Cardiac muscle cell (in vitro differentiated cells and primary cell): ENCODE data around the gene KASH5. TPM values are rescaled to one million over a fixed set of nuclear protein-coding genes. Genes with fewer than 3 reads are reported as not detected.

Experiments
- DNase-seq, 2 donors: peaks; one replicate each; pipeline versions ENCODE4 v3.0.0 to v3.0.0-alpha.2; 2010 to 2017; ENCODE audit warnings: low read depth in 1 of 2, low spot score in 1 of 2
- H3K27ac ChIP-seq: fragments of 200-600 bp; sonication (generic); 2 replicates; pipeline ENCODE4 v1.5.1; 2016
- H3K27me3 ChIP-seq: fragments of 200-600 bp; sonication (generic); 2 replicates; pipeline ENCODE4 v1.6.0; 2016; ENCODE audit warnings: control low read depth
- H3K36me3 ChIP-seq: fragments of 200-600 bp; sonication (generic); 2 replicates; pipeline ENCODE4 v1.5.1; 2016; ENCODE audit warnings: control low read depth
- H3K4me1 ChIP-seq: fragments of 200-600 bp; sonication (generic); 2 replicates; pipeline ENCODE4 v1.8.1; 2017; ENCODE audit warnings: low read depth, mild to moderate bottlenecking, mixed run types
- H3K4me3 ChIP-seq: fragments of 200-600 bp; sonication (generic); 2 replicates; pipeline ENCODE4 v1.5.1; 2016; ENCODE audit warnings: mild to moderate bottlenecking
- H3K9me3 ChIP-seq: fragments of 200-600 bp; sonication (generic); 2 replicates; pipeline ENCODE4 v1.5.1; 2017; ENCODE audit warnings: low read depth, mild to moderate bottlenecking, control low read depth
- polyA plus RNA-seq: library from polyadenylated mRNA; unstranded; fragments of >200 nt; fragmentation: Nextera tagmentation; extraction: Ambion mirVana; gene quantifications from 2 replicates; pipeline ENCODE4 v1.2.1, GENCODE V29; 2016
- total RNA-seq: library from RNA; depleted of rRNA; stranded (reverse); fragments of >200 nt; gene quantifications from 2 replicates; pipeline ENCODE4 v1.2.3, GENCODE V29; 2016
- TF ChIP-seq, protein P1 (sequence below): IDR thresholded peaks from 2 replicates; pipeline ENCODE4 v1.5.1; 2012; ENCODE audit warnings: low read depth, mild to moderate bottlenecking, low read length

Gene KASH5
- total and polyA plus RNA-seq, 2 experiments from 2014 or later = 0.27 TPM; not detected in 1

DNA sequence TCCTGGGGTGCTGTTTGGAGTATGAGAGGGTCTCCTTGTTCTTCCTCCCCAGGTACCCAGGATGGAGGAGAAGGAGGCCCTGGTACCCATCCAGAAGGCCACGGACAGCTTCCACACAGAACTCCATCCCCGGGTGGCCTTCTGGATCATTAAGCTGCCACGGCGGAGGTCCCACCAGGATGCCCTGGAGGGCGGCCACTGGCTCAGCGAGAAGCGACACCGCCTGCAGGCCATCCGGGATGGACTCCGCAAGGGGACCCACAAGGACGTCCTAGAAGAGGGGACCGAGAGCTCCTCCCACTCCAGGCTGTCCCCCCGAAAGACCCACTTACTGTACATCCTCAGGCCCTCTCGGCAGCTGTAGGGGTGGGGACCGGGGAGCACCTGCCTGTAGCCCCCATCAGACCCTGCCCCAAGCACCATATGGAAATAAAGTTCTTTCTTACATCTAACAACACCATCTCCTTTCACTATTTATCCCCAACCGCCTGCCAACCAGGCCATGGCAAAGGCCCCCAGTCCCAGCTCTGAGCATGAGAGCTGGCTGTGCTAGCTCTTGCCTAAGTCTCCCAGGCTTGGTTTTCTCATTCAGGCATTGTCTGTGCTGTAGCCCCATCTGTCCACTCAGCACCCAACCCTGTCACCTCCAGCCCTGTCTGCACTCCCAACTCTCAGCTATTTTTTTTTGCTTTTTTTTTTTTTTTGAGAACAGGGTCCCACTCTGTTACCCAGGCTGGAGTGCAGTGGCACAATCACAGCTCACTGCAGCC, 13.2 kb upstream of the KASH5 start:
- Histone ChIP-seq H3K27me3 (no peaks in the 10 kb centered on the region), H3K4me3 (no peak overlapping the region), H3K9me3 (no peaks in the 10 kb centered on the region), H3K27ac (no peak overlapping the region), H3K4me1 (no peaks in the 10 kb centered on the region), H3K36me3 (no peaks in the 10 kb centered on the region)
- TF ChIP-seq, protein P1, sequence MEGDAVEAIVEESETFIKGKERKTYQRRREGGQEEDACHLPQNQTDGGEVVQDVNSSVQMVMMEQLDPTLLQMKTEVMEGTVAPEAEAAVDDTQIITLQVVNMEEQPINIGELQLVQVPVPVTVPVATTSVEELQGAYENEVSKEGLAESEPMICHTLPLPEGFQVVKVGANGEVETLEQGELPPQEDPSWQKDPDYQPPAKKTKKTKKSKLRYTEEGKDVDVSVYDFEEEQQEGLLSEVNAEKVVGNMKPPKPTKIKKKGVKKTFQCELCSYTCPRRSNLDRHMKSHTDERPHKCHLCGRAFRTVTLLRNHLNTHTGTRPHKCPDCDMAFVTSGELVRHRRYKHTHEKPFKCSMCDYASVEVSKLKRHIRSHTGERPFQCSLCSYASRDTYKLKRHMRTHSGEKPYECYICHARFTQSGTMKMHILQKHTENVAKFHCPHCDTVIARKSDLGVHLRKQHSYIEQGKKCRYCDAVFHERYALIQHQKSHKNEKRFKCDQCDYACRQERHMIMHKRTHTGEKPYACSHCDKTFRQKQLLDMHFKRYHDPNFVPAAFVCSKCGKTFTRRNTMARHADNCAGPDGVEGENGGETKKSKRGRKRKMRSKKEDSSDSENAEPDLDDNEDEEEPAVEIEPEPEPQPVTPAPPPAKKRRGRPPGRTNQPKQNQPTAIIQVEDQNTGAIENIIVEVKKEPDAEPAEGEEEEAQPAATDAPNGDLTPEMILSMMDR = no peak
- DNase-seq = no peak

DNA sequence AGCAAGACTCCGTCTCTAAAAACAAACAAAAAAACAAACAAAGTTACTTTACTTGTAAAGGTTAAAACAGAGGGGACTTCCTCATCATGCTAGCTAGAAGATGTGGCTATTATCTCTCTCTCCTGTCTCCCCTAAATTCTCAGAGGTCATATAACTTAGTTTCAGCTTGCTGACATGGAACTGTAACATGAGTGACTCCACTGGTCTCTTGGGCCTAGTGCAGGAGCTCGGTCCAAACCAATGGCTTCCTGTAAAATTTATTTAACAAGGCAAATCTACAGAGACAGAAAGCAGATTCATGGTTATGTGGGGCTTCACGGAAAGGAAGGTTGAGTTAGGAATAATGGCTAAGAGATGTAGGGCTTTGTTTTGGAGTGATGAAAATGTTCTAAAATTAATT, 9.5 kb upstream of the KASH5 start:
- H3K27ac ChIP-seq = no peak overlapping the region
- no peaks in the 10 kb centered on the region for H3K9me3 ChIP-seq
- no peaks in the 10 kb centered on the region for H3K27me3 ChIP-seq
- DNase-seq = no peak
- TF ChIP-seq, protein P1 = no peak
- H3K4me3 ChIP-seq = no peak overlapping the region
- no peaks in the 10 kb centered on the region for H3K4me1 ChIP-seq
- H3K36me3 ChIP-seq = no peaks in the 10 kb centered on the region

GRCh38 chr19:49380391-49380790, 7.7 kb upstream of the KASH5 start:
- H3K9me3 ChIP-seq = no peaks in the 10 kb centered on the region
- TF ChIP-seq, protein P1 = no peak
- no peak overlapping the region for H3K27ac ChIP-seq

GRCh38 chr19:49382639-49383038, 5.4 kb upstream of the KASH5 start:
- H3K4me3 ChIP-seq = no peak overlapping the region
- H3K27me3 ChIP-seq = no peaks in the 10 kb centered on the region
- TF ChIP-seq, protein P1 = no peak
- H3K27ac ChIP-seq = no peak overlapping the region
- H3K36me3 ChIP-seq = no peaks in the 10 kb centered on the region
- H3K9me3 ChIP-seq = no peaks in the 10 kb centered on the region
- DNase-seq = no peak
- no peaks in the 10 kb centered on the region for H3K4me1 ChIP-seq

More at GRCh38 chr19:49380391-49380790, 7.7 kb upstream of the KASH5 start:
- Histone ChIP-seq H3K27me3 (no peaks in the 10 kb centered on the region), H3K4me3 (no peak overlapping the region), H3K4me1 (no peaks in the 10 kb centered on the region), H3K36me3 (no peaks in the 10 kb centered on the region)
- DNase-seq = no peak

DNA sequence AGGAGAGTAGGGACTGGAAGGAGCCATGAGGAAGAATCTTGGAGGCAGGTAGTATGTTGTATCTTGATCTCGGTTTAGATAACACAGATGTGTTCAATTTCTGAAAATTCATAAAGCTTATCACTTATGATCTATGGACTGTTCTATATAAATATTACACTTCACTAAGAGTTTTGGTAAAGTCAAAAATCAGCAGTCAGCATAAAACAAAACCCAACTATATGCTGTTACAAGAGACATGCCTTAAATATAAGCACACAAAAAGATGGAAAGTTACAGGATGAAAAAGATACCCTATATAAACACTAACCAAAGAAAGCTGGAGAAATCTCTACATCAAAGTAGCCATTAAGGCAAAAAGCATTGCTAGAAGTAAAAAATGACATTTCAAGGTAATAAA, 4.5 kb upstream of the KASH5 start:
- DNase-seq = no peak
- Histone ChIP-seq H3K4me1 (no peaks in the 10 kb centered on the region), H3K4me3 (no peak overlapping the region), H3K9me3 (no peaks in the 10 kb centered on the region), H3K27ac (no peak overlapping the region), H3K36me3 (no peaks in the 10 kb centered on the region), H3K27me3 (no peaks in the 10 kb centered on the region)
- TF ChIP-seq, protein P1 = no peak
